RWPE2 (cell line): ENCODE measurements around the gene TRIM14.
A peak's percentile ranks its signal among the peaks of the same experiment; 100 is the strongest.
"Not testable (repeated sequence)": the region's sequence is repeated elsewhere in the genome, so short reads cannot be mapped to it uniquely, and the experiment has no call there.

Experiments used
- ATAC-seq: fragments of 200-7000 bp; cut with Tn5 transposase; 3 replicates; pipeline ENCODE4 v1.9.1; 2021; ENCODE audit warnings: low read depth
- DNase-seq: peaks from one replicate; pipeline ENCODE4 v3.0.0-alpha.2; 2020; ENCODE audit warnings: low spot score
- H3K27ac ChIP-seq: fragments of 450-650 bp; 2 replicates; pipeline ENCODE4 v1.5.1; 2017; ENCODE audit warnings: mild to moderate bottlenecking; ENCODE audit not compliant: poor library complexity, severe bottlenecking
- H3K27me3 ChIP-seq: fragments of 250-450 bp; sonication (Bioruptor Pico); 2 replicates; pipeline ENCODE4 v1.5.1; 2021; ENCODE audit warnings: mild to moderate bottlenecking, moderate library complexity; ENCODE audit not compliant: insufficient read depth, poor library complexity, severe bottlenecking
- H3K36me3 ChIP-seq: fragments of 250-450 bp; sonication (Bioruptor Pico); 2 replicates; pipeline ENCODE4 v1.5.1; 2020; ENCODE audit warnings: low read depth, mild to moderate bottlenecking, moderate library complexity
- H3K4me1 ChIP-seq: fragments of 250-450 bp; sonication (Bioruptor Pico); 2 replicates; pipeline ENCODE4 v1.5.1; 2021; ENCODE audit warnings: mild to moderate bottlenecking, moderate library complexity; ENCODE audit not compliant: insufficient read depth, poor library complexity, severe bottlenecking
- H3K4me3 ChIP-seq: fragments of 250-450 bp; sonication (Bioruptor Pico); 2 replicates; pipeline ENCODE4 v1.5.1; 2021; ENCODE audit warnings: mild to moderate bottlenecking, moderate library complexity; ENCODE audit not compliant: severe bottlenecking
- H3K9me3 ChIP-seq: fragments of 250-450 bp; sonication (Bioruptor Pico); 2 replicates; pipeline ENCODE4 v1.5.1; 2021; ENCODE audit warnings: mild to moderate bottlenecking, moderate library complexity; ENCODE audit not compliant: severe bottlenecking
- TF ChIP-seq, protein P1 (sequence below): fragments of 450-650 bp; IDR thresholded peaks from one replicate; pipeline ENCODE4 v1.5.1; 2017; ENCODE audit warnings: mild to moderate bottlenecking, moderate library complexity; ENCODE audit not compliant: poor library complexity, severe bottlenecking

TRIM14 gene

DNA sequence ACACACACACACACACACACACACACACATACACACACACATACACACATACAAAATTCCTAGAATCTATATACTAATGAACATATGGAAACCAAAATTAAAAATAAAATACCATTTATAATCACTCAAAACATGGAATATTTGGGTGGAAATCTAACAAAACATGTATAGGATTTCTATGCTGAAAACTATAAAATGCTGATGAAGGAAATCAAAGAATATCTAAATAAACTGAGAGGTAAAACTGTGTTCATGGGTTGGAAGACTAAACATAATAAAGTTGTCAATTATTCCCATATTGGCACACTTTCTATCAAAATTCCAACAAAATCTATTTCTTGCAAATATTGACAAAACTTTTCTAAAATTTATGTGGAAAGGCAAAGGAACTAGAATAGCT, 87.9 kb downstream of the TRIM14 start:
- Histone ChIP-seq H3K36me3 (no peaks in the 10 kb centered on the region), H3K9me3 (no peaks in the 10 kb centered on the region), H3K4me1 (peaks cover 9% of the 10 kb centered on the region), H3K27ac (no peak overlapping the region), H3K4me3 (no peak overlapping the region), H3K27me3 (no peaks in the 10 kb centered on the region)
- ATAC-seq (no peak), DNase-seq (no peak)
- TF ChIP-seq, protein P1, sequence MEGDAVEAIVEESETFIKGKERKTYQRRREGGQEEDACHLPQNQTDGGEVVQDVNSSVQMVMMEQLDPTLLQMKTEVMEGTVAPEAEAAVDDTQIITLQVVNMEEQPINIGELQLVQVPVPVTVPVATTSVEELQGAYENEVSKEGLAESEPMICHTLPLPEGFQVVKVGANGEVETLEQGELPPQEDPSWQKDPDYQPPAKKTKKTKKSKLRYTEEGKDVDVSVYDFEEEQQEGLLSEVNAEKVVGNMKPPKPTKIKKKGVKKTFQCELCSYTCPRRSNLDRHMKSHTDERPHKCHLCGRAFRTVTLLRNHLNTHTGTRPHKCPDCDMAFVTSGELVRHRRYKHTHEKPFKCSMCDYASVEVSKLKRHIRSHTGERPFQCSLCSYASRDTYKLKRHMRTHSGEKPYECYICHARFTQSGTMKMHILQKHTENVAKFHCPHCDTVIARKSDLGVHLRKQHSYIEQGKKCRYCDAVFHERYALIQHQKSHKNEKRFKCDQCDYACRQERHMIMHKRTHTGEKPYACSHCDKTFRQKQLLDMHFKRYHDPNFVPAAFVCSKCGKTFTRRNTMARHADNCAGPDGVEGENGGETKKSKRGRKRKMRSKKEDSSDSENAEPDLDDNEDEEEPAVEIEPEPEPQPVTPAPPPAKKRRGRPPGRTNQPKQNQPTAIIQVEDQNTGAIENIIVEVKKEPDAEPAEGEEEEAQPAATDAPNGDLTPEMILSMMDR: no peak

DNA sequence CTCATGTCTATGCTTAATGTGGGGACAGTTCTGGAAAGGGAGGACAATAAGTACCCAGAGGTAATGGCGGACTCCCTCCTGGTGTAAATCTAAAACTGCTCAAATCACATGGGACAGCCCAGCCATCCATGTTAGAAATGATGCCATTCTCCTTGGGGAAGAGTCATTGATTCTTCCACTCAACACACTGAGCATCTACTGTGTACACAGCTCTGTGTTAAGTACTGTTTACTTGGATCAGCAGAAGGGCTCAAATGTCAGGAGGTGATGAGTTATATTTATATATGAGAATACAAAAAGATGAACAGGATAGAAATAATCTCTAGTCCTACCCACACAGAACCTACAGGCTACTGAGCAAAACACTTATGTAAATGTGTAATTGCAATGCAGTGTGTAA, 94.3 kb downstream of the TRIM14 start:
- no peaks in the 10 kb centered on the region for H3K9me3 ChIP-seq
- H3K4me3 ChIP-seq: no peak overlapping the region
- no peak overlapping the region for H3K27ac ChIP-seq
- no peaks in the 10 kb centered on the region for H3K36me3 ChIP-seq
- DNase-seq: no peak
- no peak for ATAC-seq
- no peaks in the 10 kb centered on the region for H3K4me1 ChIP-seq
- no peaks in the 10 kb centered on the region for H3K27me3 ChIP-seq
- TF ChIP-seq, protein P1: no peak

DNA sequence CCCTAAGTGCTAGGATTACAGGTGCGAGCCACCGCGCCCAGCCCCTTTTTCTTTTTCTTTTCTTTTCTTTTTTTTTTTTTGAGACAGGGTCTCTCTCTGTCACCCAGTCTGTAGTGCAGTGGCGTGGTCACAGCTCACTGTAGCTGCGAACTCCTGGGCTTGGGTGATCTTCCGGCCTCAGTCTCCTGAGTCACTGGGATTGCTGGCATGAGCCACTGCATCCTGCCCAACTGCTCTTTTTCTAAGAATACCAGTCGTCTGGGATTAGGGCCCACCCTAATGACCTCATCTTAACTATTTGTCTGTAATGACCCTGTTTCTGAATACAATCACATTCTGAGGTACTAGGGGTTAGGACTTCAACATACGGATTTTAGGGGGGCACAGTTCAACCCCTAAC, 96.6 kb downstream of the TRIM14 start:
- Histone ChIP-seq H3K27ac (no peak overlapping the region), H3K4me1 (no peaks in the 10 kb centered on the region), H3K36me3 (peaks cover 15% of the 10 kb centered on the region), H3K9me3 (no peaks in the 10 kb centered on the region), H3K4me3 (no peak overlapping the region), H3K27me3 (no peaks in the 10 kb centered on the region)
- DNase-seq: peak; percentile 23
- no peak for ATAC-seq
- TF ChIP-seq, protein P1: no peak

DNA sequence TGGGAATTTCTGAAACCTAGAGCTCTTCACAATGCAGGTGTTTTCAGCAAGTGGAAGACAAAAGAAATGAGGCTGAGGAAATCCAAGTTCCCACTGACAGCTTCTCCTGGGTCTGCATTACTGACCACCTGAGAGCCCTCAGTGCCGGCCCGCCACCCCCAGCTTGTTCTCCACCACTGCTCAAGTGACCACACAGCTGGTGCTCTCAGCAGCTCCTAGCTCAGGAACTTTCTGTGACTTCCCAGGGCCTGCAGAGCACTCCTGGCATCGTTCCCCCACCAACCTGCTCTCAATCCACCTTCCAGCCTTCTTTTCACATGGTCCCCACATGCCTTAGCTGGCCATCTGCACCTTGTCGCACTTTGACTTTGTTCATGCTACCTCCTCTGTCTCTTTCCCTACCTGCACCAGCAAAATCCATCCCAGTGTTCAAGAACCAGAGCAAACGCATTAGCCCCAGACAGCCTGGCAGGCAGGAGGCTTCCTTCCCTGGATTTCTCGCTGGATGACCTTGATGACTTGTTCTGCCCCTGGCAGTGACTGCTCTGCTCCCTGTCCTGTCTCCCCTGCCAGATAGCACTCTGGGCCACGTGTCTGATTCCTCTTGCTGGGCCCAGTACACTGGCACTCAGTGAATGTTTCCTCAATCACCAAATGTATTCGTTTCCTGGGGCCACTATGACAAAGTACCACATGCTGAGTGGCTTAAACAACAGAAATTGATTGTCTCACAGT, 97.5 kb downstream of the TRIM14 start:
- peaks cover 25% of the 10 kb centered on the region for H3K36me3 ChIP-seq
- H3K27me3 ChIP-seq: no peaks in the 10 kb centered on the region
- no peaks in the 10 kb centered on the region for H3K4me1 ChIP-seq
- ATAC-seq (no peak), DNase-seq (peak; percentile 27)
- no peak overlapping the region for H3K27ac ChIP-seq
- H3K4me3 ChIP-seq: no peak overlapping the region
- H3K9me3 ChIP-seq: no peaks in the 10 kb centered on the region
- TF ChIP-seq, protein P1: no peak

DNA sequence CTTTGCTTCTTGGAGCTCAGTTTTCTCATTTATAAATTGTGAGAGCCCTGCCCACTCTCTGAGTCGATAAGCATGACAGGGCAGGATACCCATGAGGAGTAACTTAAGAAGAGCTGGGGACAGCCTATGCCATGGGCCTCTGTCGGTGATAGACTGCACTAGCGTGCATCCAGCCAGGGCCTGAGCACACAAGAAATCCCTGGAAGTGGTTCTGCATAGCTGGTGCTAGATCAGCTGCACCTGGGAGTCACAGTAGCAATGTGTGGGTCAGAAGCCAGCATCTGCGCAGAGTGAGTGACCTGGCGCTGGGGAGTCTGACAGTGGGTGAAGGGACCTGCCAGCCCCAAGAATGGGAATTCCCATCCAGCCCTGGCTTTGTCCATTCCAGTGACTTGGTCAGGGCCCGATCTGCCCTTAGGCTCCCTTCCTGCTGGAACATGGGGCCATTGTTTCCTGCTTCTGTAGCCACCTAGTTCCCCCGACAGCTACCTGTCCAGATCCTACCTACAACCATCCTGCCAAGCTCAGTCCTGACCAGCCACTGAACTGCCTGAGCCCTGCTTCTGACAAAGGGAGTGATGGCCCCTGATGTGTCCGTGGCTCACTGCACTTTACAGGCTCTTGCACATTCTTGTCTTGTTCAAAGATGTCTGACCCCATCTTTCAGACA, 98.4 kb downstream of the TRIM14 start:
- peaks cover 33% of the 10 kb centered on the region for H3K36me3 ChIP-seq
- H3K27me3 ChIP-seq: no peaks in the 10 kb centered on the region
- DNase-seq: peak; percentile 38
- TF ChIP-seq, protein P1: no peak
- H3K9me3 ChIP-seq: no peaks in the 10 kb centered on the region
- ATAC-seq: peak; percentile 22
- no peak overlapping the region for H3K4me3 ChIP-seq
- H3K4me1 ChIP-seq: no peaks in the 10 kb centered on the region
- no peak overlapping the region for H3K27ac ChIP-seq

DNA sequence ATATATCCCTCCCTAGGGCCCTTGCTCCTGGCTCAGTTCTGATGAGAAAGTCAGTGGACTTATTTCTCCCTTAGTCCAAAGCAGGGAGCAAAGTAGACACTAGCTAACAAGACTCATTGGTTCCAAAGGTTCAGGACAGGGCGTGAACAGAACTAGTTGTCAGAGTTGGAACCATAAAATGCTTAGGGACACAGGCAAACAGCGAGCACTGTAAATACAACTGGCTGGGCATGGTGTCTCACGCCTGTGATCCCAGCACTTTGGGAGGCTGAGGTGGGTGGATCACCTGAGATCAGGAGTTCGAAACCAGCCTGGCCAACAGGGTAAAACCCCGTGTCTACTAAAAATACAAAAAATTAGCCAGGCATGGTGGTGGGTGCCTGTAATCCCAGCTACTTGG, 99.2 kb downstream of the TRIM14 start:
- H3K36me3 ChIP-seq: peaks cover 41% of the 10 kb centered on the region
- H3K4me3 ChIP-seq: not testable (repeated sequence)

More for the DNA sequence above, 99.2 kb downstream of the TRIM14 start:
- not testable (repeated sequence) for H3K4me1 ChIP-seq, ATAC-seq, H3K27me3 ChIP-seq, H3K27ac ChIP-seq, H3K9me3 ChIP-seq
- peak; percentile 4 for DNase-seq
